Mesenteric fat pad (tissue), 1 donor: ENCODE results near the gene SIKE1. TPM values are rescaled to one million over a fixed set of nuclear protein-coding genes. Genes with fewer than 3 reads are reported as not detected.

Experiments used
- total RNA-seq: library from RNA; stranded (reverse); fragmentation: NEBNext Ultra II Directional; extraction: Animal tissue kit (Norgen Biotek cat#: 25700); gene quantifications from one replicate; pipeline ENCODE4 v1.2.1, GENCODE V29; 2021
- donor health status: DM: yes; HTN: yes; CAD: no.

SIKE1 gene
- total RNA-seq, 1 donor from 2014 or later, result 34.8 TPM

Other genes with a start within 250 kb of the SIKE1 start
- 32.8 TPM for gene BCAS2, start 199.1 kb downstream of the SIKE1 start, total RNA-seq
- gene DENND2C, start 110.6 kb downstream of the SIKE1 start, total RNA-seq, result 2.6 TPM
- gene AMPD1, start 85.1 kb downstream of the SIKE1 start, total RNA-seq, result not detected
- gene NRAS, start 63.9 kb downstream of the SIKE1 start, total RNA-seq, result 32.3 TPM
- gene CSDE1, start 22.7 kb downstream of the SIKE1 start, total RNA-seq, result 715 TPM
- gene SYCP1, start 74.2 kb upstream of the SIKE1 start, total RNA-seq, result not detected
- gene TSHB, start 249.1 kb upstream of the SIKE1 start, total RNA-seq, result not detected